22Rv1 (cell line): ENCODE measurements around the gene PKP4.

Source experiments
- CTCF ChIP-seq: fragments of 450-650 bp; IDR thresholded peaks from 2 replicates; pipeline ENCODE4 v1.5.1; 2017; ENCODE audit warnings: mild to moderate bottlenecking
- ZFX ChIP-seq: fragments of 450-650 bp; IDR thresholded peaks from 2 replicates; pipeline ENCODE4 v1.6.1; 2017; ENCODE audit warnings: antibody characterized with exemption, borderline replicate concordance

GRCh38 chr2:158489366-158490112 lies 32.8 kb downstream of the PKP4 start:
- TF ChIP-seq CTCF, result no peak
- no peak for TF ChIP-seq ZFX
